HL-60 (cell line): Measurements from ENCODE around the gene ATF6.

Experiments
- DNase-seq, 2 experiments: peaks; one replicate each; pipeline ENCODE4 v3.0.0-alpha.2; 2010 to 2020; ENCODE audit warnings: low read depth in 1 of 2, low spot score in 1 of 2
- H3K27ac ChIP-seq: fragments of 250-450 bp; sonication (Bioruptor Pico); replicated peaks from 2 replicates; pipeline ENCODE4 v1.5.1; 2020; ENCODE audit warnings: mild to moderate bottlenecking, moderate library complexity
- H3K27me3 ChIP-seq: fragments of 250-450 bp; sonication (Bioruptor Pico); 2 replicates; pipeline ENCODE4 v1.5.1; 2021; ENCODE audit warnings: mild to moderate bottlenecking, moderate library complexity; ENCODE audit not compliant: insufficient read depth, poor library complexity, severe bottlenecking
- H3K4me3 ChIP-seq: replicated peaks from 2 replicates; pipeline ENCODE4 v1.5.1; 2011; ENCODE audit warnings: mild to moderate bottlenecking, control low read depth, low read length; ENCODE audit not compliant: insufficient read depth
- CTCF ChIP-seq: IDR thresholded peaks from one replicate; pipeline ENCODE4 v1.5.1; 2011; ENCODE audit warnings: low read length, control low read depth, inconsistent platforms; ENCODE audit not compliant: insufficient read depth
- GABPA ChIP-seq: IDR thresholded peaks from 2 replicates; pipeline ENCODE4 v1.6.1; 2012; ENCODE audit warnings: low read depth
- POLR2AphosphoS5 ChIP-seq: IDR thresholded peaks from 2 replicates; pipeline ENCODE4 v1.6.1; 2012; ENCODE audit warnings: low read depth
- REST ChIP-seq: IDR thresholded peaks from 2 replicates; pipeline ENCODE4 v1.6.1; 2012; ENCODE audit warnings: low read depth; ENCODE audit not compliant: insufficient replicate concordance
- SPI1 ChIP-seq: IDR thresholded peaks from 2 replicates; pipeline ENCODE4 v1.6.1; 2012; ENCODE audit warnings: low read depth, mild to moderate bottlenecking, borderline replicate concordance

The ATF6 gene

DNA sequence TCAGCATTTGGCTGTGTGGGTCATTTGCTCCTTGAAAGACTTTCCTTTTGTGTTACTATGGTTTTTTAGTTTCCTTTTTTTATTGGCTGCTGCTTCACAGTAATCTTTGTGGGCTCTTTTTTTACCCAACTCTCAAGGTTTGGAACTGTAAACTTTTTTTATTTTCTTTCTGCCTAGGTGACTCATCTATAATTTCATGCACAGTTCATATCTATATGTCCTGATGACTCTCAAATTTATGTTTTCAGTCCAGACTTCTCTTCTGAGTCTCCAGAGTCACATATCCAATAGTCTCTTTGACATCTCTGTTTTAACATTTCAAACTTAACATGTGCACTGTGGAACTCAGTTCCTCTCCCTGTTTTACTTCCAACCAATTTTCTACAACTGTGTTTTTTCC is 83.4 kb downstream of the ATF6 start:
- no peak for DNase-seq
- H3K27me3 ChIP-seq, result no peaks in the 10 kb centered on the region
- no peak overlapping the region for H3K4me3 ChIP-seq
- TF ChIP-seq SPI1 (no peak), CTCF (no peak), REST (no peak)
- H3K27ac ChIP-seq, result no peak overlapping the region

- Histone ChIP-seq H3K27me3 (no peaks in the 10 kb centered on the region), H3K4me3 (no peak overlapping the region), H3K27ac (no peak overlapping the region)
- TF ChIP-seq CTCF (no peak), GABPA (no peak), REST (no peak), SPI1 (no peak)
- no peak for DNase-seq
These were observed 89.1 kb downstream of the ATF6 start for GRCh38 chr1:161855260-161855659.

GRCh38 chr1:161858271-161858670 is 92.2 kb downstream of the ATF6 start:
- Histone ChIP-seq H3K27me3 (no peaks in the 10 kb centered on the region), H3K27ac (no peak overlapping the region), H3K4me3 (no peak overlapping the region)
- TF ChIP-seq SPI1 (no peak), GABPA (no peak), POLR2AphosphoS5 (no peak), CTCF (no peak), REST (no peak)
- no peak for DNase-seq
